Colonic mucosa (tissue), 4 donors: ENCODE results near the gene S100PBP. TPM values are rescaled to one million over a fixed set of nuclear protein-coding genes. Genes with fewer than 3 reads are reported as not detected.

Experiments
- DNase-seq: peaks from one replicate; pipeline ENCODE4 v3.0.0-alpha.2; 2020
- H3K27ac ChIP-seq: fragments of 200-600 bp; one replicate; pipeline ENCODE4 v1.8.0; 2021
- H3K27me3 ChIP-seq: fragments of 200-600 bp; one replicate; pipeline ENCODE4 v1.8.0; 2021
- H3K36me3 ChIP-seq: fragments of 200-600 bp; one replicate; pipeline ENCODE4 v1.8.0; 2021
- H3K4me1 ChIP-seq: fragments of 200-600 bp; one replicate; pipeline ENCODE4 v1.8.0; 2021; ENCODE audit warnings: mild to moderate bottlenecking
- H3K4me3 ChIP-seq: fragments of 200-600 bp; one replicate; pipeline ENCODE4 v1.8.0; 2021
- H3K9ac ChIP-seq, 2 donors: one replicate each; pipeline ENCODE4 v1.7.0; 2013; ENCODE audit warnings: control low read depth in 2 of 2, low read depth in 2 of 2, low read length in 2 of 2
- H3K9me3 ChIP-seq: fragments of 200-600 bp; one replicate; pipeline ENCODE4 v1.8.0; 2021
- CTCF ChIP-seq: fragments of 200-600 bp; IDR thresholded peaks from one replicate; pipeline ENCODE4 v1.8.0; 2022; ENCODE audit warnings: antibody characterized with exemption, mild to moderate bottlenecking
- intact Hi-C: fragments of 100-400 bp; cut with DNase I; formaldehyde crosslinking; loops from one replicate; pipeline ENCODE4 v1.14.1; 2022
- total RNA-seq, 2 donors: library from RNA; stranded (reverse); fragmentation: NEBNext Ultra II Directional in 1 of 2; extraction: Animal tissue kit (Norgen Biotek cat#: 25700) in 1 of 2; gene quantifications; one replicate each; pipeline ENCODE4 v1.2.1, GENCODE V29; 2021
- donor health status: healthy.
- donor health status: DM: no; HTN: no; CAD: no.
- donor health status: DM: no; HTN: no; CAD: no.

S100PBP gene
- 10 to 100 TPM; 19.0 to 24.9 TPM for total RNA-seq

DNA sequence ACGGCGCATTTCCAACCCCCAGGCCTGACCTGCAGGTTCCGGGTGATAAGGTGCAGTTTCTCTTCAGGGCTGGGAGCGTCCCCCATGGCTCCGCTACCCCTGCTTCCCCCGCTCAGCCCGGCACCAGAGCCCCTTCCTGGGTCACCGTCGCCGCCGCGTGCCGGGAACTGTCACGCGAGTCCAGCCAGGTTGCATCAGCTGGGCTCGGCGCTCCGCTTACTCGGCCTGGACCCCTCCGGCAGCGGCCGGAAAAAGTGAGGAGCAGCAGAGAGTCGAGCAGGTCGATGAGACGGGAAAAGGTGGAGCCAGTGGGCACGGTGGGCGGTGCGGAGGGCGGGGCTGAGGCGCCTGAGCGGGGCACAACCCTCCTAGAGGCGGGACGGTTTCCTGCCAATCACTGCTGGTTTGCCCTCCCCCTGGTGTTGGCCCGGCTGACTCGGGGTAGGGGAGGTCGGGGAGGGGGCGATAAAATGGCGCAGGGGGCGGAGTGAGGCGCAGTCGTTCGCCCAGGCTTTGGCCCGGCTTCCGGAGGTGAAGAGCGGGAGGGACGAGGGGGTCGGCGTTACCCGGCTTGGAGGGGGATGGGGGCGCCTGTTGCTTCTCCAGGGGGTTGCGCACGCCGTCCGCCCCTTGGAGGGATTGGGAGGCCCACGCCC lies at the start of gene S100PBP, which contains the start of gene YARS1:
S100PBP (plus strand) TSS at position 495 of the 656 bp plus-strand sequence. CDS start 8,447 bp downstream, outside the sequence.
YARS1 (minus strand) TSS at position 200 of the 656 bp plus-strand sequence; CDS start at position 86, 114 bp downstream.
- peak; percentile 100 for DNase-seq
- no peak for TF ChIP-seq CTCF
- peak within 1 kb of the TSS; percentile 94 for H3K27ac ChIP-seq
- intact Hi-C loops, result no loop called here
- no peaks in the 10 kb centered on the region for H3K27me3 ChIP-seq
- H3K4me1 ChIP-seq, result peaks cover 3% of the 10 kb centered on the region
- no peaks in the 10 kb centered on the region for H3K9me3 ChIP-seq
- H3K36me3 ChIP-seq, result no peaks in the 10 kb centered on the region
- H3K9ac ChIP-seq, result peak within 1 kb of the TSS; percentile 98 to 100
- peak within 1 kb of the TSS; percentile 69 for H3K4me3 ChIP-seq

GRCh38 chr1:32768110-32768850 lies 49.2 kb upstream of the S100PBP start:
- no peak for TF ChIP-seq CTCF
- Histone ChIP-seq H3K27ac (no peak overlapping the region), H3K4me3 (no peak overlapping the region), H3K9ac (no peak overlapping the region), H3K36me3 (peaks cover 5% of the 10 kb centered on the region), H3K9me3 (no peaks in the 10 kb centered on the region), H3K27me3 (no peaks in the 10 kb centered on the region), H3K4me1 (no peaks in the 10 kb centered on the region)
- intact Hi-C loops, result no loop called here
- DNase-seq, result no peak

DNA sequence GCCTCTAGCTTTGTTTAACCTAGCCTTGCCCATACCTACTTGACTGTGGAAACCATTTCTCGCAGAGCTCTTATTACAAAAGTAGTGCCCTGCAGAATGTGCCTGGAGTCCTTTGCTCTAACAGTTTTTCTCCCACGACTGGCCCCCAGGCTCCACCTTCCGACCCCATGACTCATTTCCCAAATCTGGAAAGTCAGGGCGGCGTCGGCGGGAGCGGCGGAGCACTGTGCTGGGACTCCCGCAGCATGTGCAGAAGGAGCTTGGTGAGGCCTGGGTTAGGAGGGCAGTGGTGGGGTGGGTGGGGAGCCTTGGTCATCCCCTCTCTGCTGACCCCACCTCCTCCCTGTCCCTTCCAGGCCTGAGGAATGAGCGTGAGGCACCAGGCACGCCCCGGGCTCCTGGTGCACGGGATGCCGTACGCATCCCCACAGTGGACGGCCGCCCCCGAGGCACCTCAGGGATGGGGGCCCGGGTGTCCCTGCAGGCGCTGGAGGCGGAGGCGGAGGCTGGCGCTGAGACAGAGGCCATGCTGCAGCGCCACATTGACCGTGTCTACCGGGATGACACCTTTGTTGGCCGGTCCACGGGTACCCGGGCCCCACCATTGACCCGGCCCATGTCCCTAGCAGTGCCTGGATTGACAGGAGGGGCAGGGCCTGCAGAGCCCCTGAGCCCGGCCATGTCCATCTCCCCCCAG lies 47.8 kb upstream of the S100PBP start:
- intact Hi-C loops, result no loop called here

GRCh38 chr1:32770221-32770731 lies 47.2 kb upstream of the S100PBP start:
- TF ChIP-seq CTCF, result no peak
- H3K4me3 ChIP-seq, result no peak overlapping the region
- no peaks in the 10 kb centered on the region for H3K27me3 ChIP-seq
- no peaks in the 10 kb centered on the region for H3K9me3 ChIP-seq
- no peak overlapping the region for H3K27ac ChIP-seq
- intact Hi-C loops, result no loop called here
- H3K9ac ChIP-seq, result no peak overlapping the region
- H3K36me3 ChIP-seq, result peaks cover 5% of the 10 kb centered on the region
- no peak for DNase-seq
- H3K4me1 ChIP-seq, result no peaks in the 10 kb centered on the region

More for the DNA sequence above, 47.8 kb upstream of the S100PBP start:
- Histone ChIP-seq H3K9ac (no peak overlapping the region), H3K27me3 (no peaks in the 10 kb centered on the region), H3K27ac (no peak overlapping the region), H3K4me3 (no peak overlapping the region), H3K9me3 (no peaks in the 10 kb centered on the region), H3K36me3 (peaks cover 7% of the 10 kb centered on the region), H3K4me1 (no peaks in the 10 kb centered on the region)
- no peak for TF ChIP-seq CTCF
- DNase-seq, result no peak

DNA sequence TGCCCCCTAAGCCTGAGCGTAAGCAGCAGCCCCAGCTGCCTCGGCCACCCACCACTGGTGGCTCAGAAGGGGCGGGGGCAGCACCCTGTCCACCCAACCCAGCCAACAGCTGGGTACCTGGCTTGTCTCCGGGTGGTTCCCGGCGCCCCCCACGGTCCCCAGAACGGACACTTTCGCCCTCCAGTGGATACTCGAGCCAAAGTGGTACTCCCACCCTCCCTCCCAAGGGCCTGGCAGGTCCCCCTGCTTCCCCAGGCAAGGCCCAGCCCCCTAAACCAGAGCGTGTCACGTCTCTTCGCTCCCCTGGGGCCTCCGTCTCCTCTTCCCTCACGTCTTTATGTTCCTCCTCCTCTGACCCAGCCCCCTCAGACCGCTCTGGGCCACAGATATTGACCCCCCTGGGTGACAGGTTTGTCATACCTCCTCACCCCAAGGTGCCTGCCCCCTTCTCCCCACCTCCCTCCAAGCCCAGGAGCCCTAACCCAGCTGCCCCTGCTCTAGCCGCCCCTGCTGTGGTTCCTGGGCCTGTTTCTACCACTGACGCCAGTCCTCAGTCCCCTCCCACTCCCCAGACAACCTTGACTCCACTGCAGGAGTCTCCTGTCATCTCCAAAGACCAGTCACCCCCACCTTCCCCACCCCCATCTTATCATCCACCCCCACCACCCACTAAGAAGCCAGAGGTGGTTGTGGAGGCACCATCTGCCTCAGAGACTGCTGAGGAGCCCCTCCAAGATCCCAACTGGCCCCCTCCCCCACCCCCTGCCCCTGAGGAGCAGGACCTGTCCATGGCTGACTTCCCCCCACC lies 46.5 kb upstream of the S100PBP start:
- Histone ChIP-seq H3K27me3 (no peaks in the 10 kb centered on the region), H3K4me3 (no peak overlapping the region), H3K36me3 (peaks cover 5% of the 10 kb centered on the region), H3K4me1 (no peaks in the 10 kb centered on the region), H3K9ac (no peak overlapping the region), H3K27ac (no peak overlapping the region), H3K9me3 (no peaks in the 10 kb centered on the region)
- intact Hi-C loops, result no loop called here
- no peak for DNase-seq
- no peak for TF ChIP-seq CTCF
